ENCODE data around the gene RABGGTB.

Gene RABGGTB

DNA sequence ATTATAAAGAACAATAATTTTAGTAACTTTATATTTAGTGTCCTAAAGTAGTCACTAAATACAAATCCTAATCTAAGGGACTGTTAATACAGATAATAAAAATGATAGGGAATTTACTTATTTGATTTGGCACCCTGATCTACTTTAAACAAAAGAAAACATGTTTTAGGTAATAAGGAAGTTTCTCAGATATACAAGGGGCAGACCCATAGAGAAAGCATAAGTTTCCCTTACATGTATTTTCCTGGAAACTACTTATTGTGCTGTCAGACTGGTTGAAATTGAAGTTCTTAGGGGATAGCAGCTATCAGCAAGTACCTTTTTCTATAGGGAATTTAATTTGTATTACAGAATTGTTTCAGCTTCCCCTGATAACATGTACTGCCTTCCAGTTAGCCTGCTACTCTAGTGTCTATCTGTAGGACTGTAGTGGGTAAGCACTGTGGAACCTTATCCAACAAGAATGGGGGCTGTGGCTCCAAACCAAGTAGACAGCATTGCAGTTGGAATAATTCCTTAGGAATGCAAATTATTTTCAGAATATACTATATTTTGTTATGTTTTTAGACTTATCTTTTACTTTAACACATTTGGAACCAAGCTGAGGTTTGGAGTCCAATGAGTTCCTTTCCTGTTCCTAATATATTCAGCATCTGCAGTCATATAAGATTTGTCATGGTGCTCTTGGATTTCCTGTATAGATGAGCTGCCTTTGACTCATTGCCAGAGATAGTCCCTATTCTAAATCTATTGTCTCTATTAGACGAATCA lies 25.3 kb downstream of the RABGGTB start:
- TF ChIP-seq POLR2AphosphoS5 (IDR thresholded peaks at IDR 0.05; ENCODE audit: low read depth, low read length): no peak
- no peak for TF ChIP-seq FOXP2 (optimal IDR thresholded peaks at IDR 0.05; ENCODE audit: borderline replicate concordance, extremely low read depth, extremely low read length, insufficient read depth)
- TF ChIP-seq TAF1 (IDR thresholded peaks at IDR 0.05; ENCODE audit: borderline replicate concordance, insufficient read depth, low read length): no peak
- TF ChIP-seq SIN3A (IDR thresholded peaks at IDR 0.05; ENCODE audit: borderline replicate concordance, insufficient read depth, low read length): no peak
- no peak for TF ChIP-seq REST (IDR thresholded peaks at IDR 0.05; ENCODE audit: insufficient read depth in 1 of 2, low read depth in 2 of 2, low read length in 2 of 2)

DNA sequence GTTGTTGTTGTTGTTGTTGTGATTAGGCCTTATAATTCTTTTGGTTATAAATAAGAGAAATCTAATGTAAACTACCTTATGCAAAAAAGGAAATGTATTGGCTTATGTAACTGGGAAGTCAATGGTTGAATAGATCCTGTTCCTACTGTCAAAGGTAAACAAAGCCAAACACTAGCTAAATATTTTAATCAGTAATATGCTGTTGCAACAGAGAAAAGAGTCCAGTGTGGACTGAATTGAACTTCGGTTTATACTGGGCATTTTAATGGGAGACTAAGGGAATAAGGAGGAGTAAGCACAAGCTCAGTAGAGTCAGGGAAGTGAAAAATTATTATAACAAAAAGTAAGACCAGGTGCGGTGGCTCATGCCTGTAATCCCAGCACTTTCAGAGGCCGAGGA lies 26.0 kb downstream of the RABGGTB start:
- no peak for TF ChIP-seq POLR2AphosphoS5 (IDR thresholded peaks at IDR 0.05; ENCODE audit: low read depth, low read length)
- TF ChIP-seq FOXP2 (optimal IDR thresholded peaks at IDR 0.05; ENCODE audit: borderline replicate concordance, extremely low read depth, extremely low read length, insufficient read depth): no peak
- no peak for TF ChIP-seq REST (IDR thresholded peaks at IDR 0.05; ENCODE audit: insufficient read depth in 1 of 2, low read depth in 2 of 2, low read length in 2 of 2)
- TF ChIP-seq SIN3A (IDR thresholded peaks at IDR 0.05; ENCODE audit: borderline replicate concordance, insufficient read depth, low read length): no peak
- TF ChIP-seq TAF1 (IDR thresholded peaks at IDR 0.05; ENCODE audit: borderline replicate concordance, insufficient read depth, low read length): no peak

GRCh38 chr1:75836528-75837100 lies 50.6 kb downstream of the RABGGTB start:
- TF ChIP-seq POLR2AphosphoS5 (IDR thresholded peaks at IDR 0.05; ENCODE audit: low read depth, low read length) (no peak), TAF1 (IDR thresholded peaks at IDR 0.05; ENCODE audit: borderline replicate concordance, insufficient read depth, low read length) (no peak), REST (IDR thresholded peaks at IDR 0.05; ENCODE audit: insufficient read depth in 1 of 2, low read depth in 2 of 2, low read length in 2 of 2) (no peak), FOXP2 (optimal IDR thresholded peaks at IDR 0.05; ENCODE audit: borderline replicate concordance, extremely low read depth, extremely low read length, insufficient read depth) (no peak), SIN3A (IDR thresholded peaks at IDR 0.05; ENCODE audit: borderline replicate concordance, insufficient read depth, low read length) (no peak)

DNA sequence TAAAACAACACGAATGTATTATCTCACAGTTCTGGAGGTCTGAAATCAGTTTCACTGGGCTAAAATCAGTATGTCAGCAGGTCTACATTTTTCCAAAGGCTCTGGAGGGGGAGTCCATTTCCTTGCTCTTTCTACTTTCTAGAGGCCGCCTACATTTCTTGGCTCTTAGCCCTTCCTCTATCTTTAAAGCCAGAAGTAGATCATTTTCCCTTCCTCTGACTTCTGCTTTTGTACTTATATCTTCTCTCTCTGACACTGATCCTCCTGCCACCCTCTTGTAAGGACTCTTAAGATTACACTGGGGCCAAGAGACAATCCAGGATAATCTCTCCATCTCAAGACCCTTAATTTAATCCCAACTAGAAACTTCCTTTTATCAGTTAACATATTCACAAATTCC lies 52.0 kb downstream of the RABGGTB start:
- TF ChIP-seq REST (IDR thresholded peaks at IDR 0.05; ENCODE audit: insufficient read depth in 1 of 2, low read depth in 2 of 2, low read length in 2 of 2): no peak
- no peak for TF ChIP-seq FOXP2 (optimal IDR thresholded peaks at IDR 0.05; ENCODE audit: borderline replicate concordance, extremely low read depth, extremely low read length, insufficient read depth)
- no peak for TF ChIP-seq TAF1 (IDR thresholded peaks at IDR 0.05; ENCODE audit: borderline replicate concordance, insufficient read depth, low read length)
- no peak for TF ChIP-seq SIN3A (IDR thresholded peaks at IDR 0.05; ENCODE audit: borderline replicate concordance, insufficient read depth, low read length)
- no peak for TF ChIP-seq POLR2AphosphoS5 (IDR thresholded peaks at IDR 0.05; ENCODE audit: low read depth, low read length)

Data from PFSK-1 (cell line).